ENCODE measurements around the gene MYO3B.

- no peak for TF ChIP-seq CTCF (IDR thresholded peaks at IDR 0.05)
- no peak for TF ChIP-seq POLR2A (IDR thresholded peaks at IDR 0.05)
Observed at GRCh38 chr2:170467568-170468422, 289.8 kb downstream of the MYO3B start.

Measured in sigmoid colon (tissue), 3 donors.